Mesenteric fat pad (tissue), 1 donor: Measurements from ENCODE around the gene STAB2. TPM values are rescaled to one million over a fixed set of nuclear protein-coding genes. Genes with fewer than 3 reads are reported as not detected.

Source experiments
- DNase-seq: peaks from one replicate; pipeline ENCODE4 v3.0.0-alpha.2; 2020; ENCODE audit warnings: low spot score
- total RNA-seq: library from RNA; stranded (reverse); fragmentation: NEBNext Ultra II Directional; extraction: Animal tissue kit (Norgen Biotek cat#: 25700); gene quantifications from one replicate; pipeline ENCODE4 v1.2.1, GENCODE V29; 2021
- donor health status: DM: yes; HTN: yes; CAD: no.

Gene STAB2
- total RNA-seq, 1 donor from 2014 or later: 0.35 TPM

- no peak for DNase-seq
Observed at GRCh38 chr12:103779410-103780092, 192.5 kb downstream of the STAB2 start.

- no peak for DNase-seq
Observed at GRCh38 chr12:103780093-103780440, 193.0 kb downstream of the STAB2 start.

- no peak for DNase-seq
Observed at GRCh38 chr12:103780992-103781391, 193.9 kb downstream of the STAB2 start.

- DNase-seq: no peak
Observed at GRCh38 chr12:103782399-103782798, 195.3 kb downstream of the STAB2 start.

GRCh38 chr12:103783744-103784664 lies 196.9 kb downstream of the STAB2 start:
- no peak for DNase-seq

GRCh38 chr12:103785243-103786031 lies 198.4 kb downstream of the STAB2 start:
- no peak for DNase-seq

GRCh38 chr12:103786201-103786600 lies 199.1 kb downstream of the STAB2 start:
- no peak for DNase-seq

GRCh38 chr12:103791350-103791920 lies 204.4 kb downstream of the STAB2 start:
- DNase-seq: no peak

- no peak for DNase-seq
Observed at GRCh38 chr12:103793046-103793445, 206.0 kb downstream of the STAB2 start.

GRCh38 chr12:103793512-103794045 lies 206.5 kb downstream of the STAB2 start:
- no peak for DNase-seq

- DNase-seq: no peak
Observed at GRCh38 chr12:103794309-103795213, 207.5 kb downstream of the STAB2 start.

GRCh38 chr12:103798586-103798985 lies 211.5 kb downstream of the STAB2 start:
- no peak for DNase-seq

GRCh38 chr12:103799504-103799856 lies 212.4 kb downstream of the STAB2 start:
- no peak for DNase-seq

GRCh38 chr12:103799857-103800771 lies 213.0 kb downstream of the STAB2 start:
- DNase-seq: no peak

GRCh38 chr12:103801709-103802585 lies 214.9 kb downstream of the STAB2 start:
- no peak for DNase-seq

- DNase-seq: no peak
Observed at GRCh38 chr12:103802586-103802886, 215.5 kb downstream of the STAB2 start.

GRCh38 chr12:103803847-103804246 lies 216.8 kb downstream of the STAB2 start:
- DNase-seq: no peak

GRCh38 chr12:103805655-103806360 lies 218.7 kb downstream of the STAB2 start:
- DNase-seq: no peak
